H1 (cell line): ENCODE measurements around the gene HACD1. TPM values are rescaled to one million over a fixed set of nuclear protein-coding genes. Genes with fewer than 3 reads are reported as not detected.

Experiments
- CTCF ChIA-PET: fragments of 300-600 bp; sonication (Branson Sonifier 250); formaldehyde crosslinking; loops from one replicate; lab custom pipeline; 2021; ENCODE audit not compliant: partially characterized antibody; lab: Charles Lee
- POLR2A ChIA-PET: fragments of 300-600 bp; sonication (Branson Sonifier 250); formaldehyde crosslinking; loops from one replicate; lab custom pipeline; 2021; ENCODE audit warnings: inconsistent platforms; ENCODE audit not compliant: partially characterized antibody; lab: Charles Lee
- DNase-seq, 2 experiments: peaks; one replicate each; pipeline versions ENCODE4 v3.0.0 to v3.0.0-alpha.2; 2010 to 2022; ENCODE audit warnings: low spot score in 2 of 2, low read depth in 1 of 2, mixed read lengths in 1 of 2
- FAIRE-seq: peaks from 2 replicates; lab custom pipeline; 2011; peaks lifted over from hg19 to GRCh38; lab: Jason Lieb, UNC
- H2AFZ ChIP-seq: 2 replicates; pipeline ENCODE4 v1.8.1; 2012; ENCODE audit warnings: low read length, inconsistent platforms
- H2AK5ac ChIP-seq: 2 replicates; pipeline ENCODE4 v1.6.1; 2013; ENCODE audit warnings: low read depth, low read length
- H2BK120ac ChIP-seq: replicated peaks from 2 replicates; pipeline ENCODE3; 2013; ENCODE audit warnings: low read depth, low read length, inconsistent platforms
- H2BK12ac ChIP-seq: 2 replicates; pipeline ENCODE4 v1.6.1; 2013; ENCODE audit warnings: low read depth, low read length
- H2BK15ac ChIP-seq: 2 replicates; pipeline ENCODE4 v1.6.1; 2013; ENCODE audit warnings: low read length
- H2BK20ac ChIP-seq: 2 replicates; pipeline ENCODE4 v1.6.1; 2013; ENCODE audit warnings: low read length
- H2BK5ac ChIP-seq: 2 replicates; pipeline ENCODE4 v1.6.1; 2013; ENCODE audit warnings: low read depth, low read length
- H3K14ac ChIP-seq: 2 replicates; pipeline ENCODE4 v1.6.1; 2013; ENCODE audit warnings: inconsistent platforms; ENCODE audit not compliant: insufficient read length
- H3K18ac ChIP-seq: 2 replicates; pipeline ENCODE4 v1.6.1; 2013; ENCODE audit warnings: low read length; ENCODE audit errors: extremely low read depth
- H3K23ac ChIP-seq: 2 replicates; pipeline ENCODE4 v1.6.1; 2013; ENCODE audit warnings: inconsistent platforms; ENCODE audit not compliant: insufficient read length
- H3K23me2 ChIP-seq: 2 replicates; pipeline ENCODE4 v1.6.1; 2013; ENCODE audit warnings: low read depth, low read length
- H3K27ac ChIP-seq: 2 replicates; pipeline ENCODE4 v1.6.1; 2011; ENCODE audit warnings: low read depth, low read length, inconsistent platforms
- H3K27me3 ChIP-seq, 4 experiments: replicated peaks in 1 of 4; 1 replicate in 1 of 4; 2 replicates in 3 of 4; pipeline versions ENCODE4 v1.6.1 to v1.8.1; 2011 to 2013; ENCODE audit warnings: low read length in 3 of 4, mild to moderate bottlenecking in 3 of 4, inconsistent platforms in 2 of 4, mixed read lengths in 2 of 4, moderate library complexity in 1 of 4; ENCODE audit not compliant: control insufficient read depth in 3 of 4, insufficient read depth in 3 of 4; ENCODE audit errors: extremely low read depth in 1 of 4
- H3K36me3 ChIP-seq, 4 experiments: 2 replicates each; pipeline versions ENCODE4 v1.6.1 to v1.8.1; 2011 to 2013; ENCODE audit warnings: mild to moderate bottlenecking in 4 of 4, low read length in 3 of 4, moderate library complexity in 2 of 4, control low read depth in 1 of 4, inconsistent platforms in 1 of 4; ENCODE audit not compliant: insufficient read depth in 4 of 4, control insufficient read depth in 2 of 4
- H3K4ac ChIP-seq: replicated peaks from 2 replicates; pipeline ENCODE3; 2013; ENCODE audit warnings: low read length, low read depth, mixed read lengths, inconsistent platforms; ENCODE audit not compliant: insufficient read length
- H3K4me1 ChIP-seq, 4 experiments: replicated peaks in 1 of 4; 1 replicate in 1 of 4; 2 replicates in 3 of 4; pipeline versions ENCODE4 v1.6.1 to v1.8.1; 2011 to 2013; ENCODE audit warnings: low read length in 3 of 4, inconsistent platforms in 2 of 4, mixed read lengths in 1 of 4; ENCODE audit not compliant: insufficient read depth in 4 of 4, control insufficient read depth in 3 of 4
- H3K4me2 ChIP-seq, 2 experiments: 2 replicates each; pipeline versions ENCODE4 v1.6.1 to v1.8.1; 2011 to 2013; ENCODE audit warnings: low read depth in 2 of 2, low read length in 2 of 2, control low read depth in 1 of 2, inconsistent platforms in 1 of 2, mild to moderate bottlenecking in 1 of 2; ENCODE audit not compliant: insufficient read depth in 1 of 2
- H3K4me3 ChIP-seq, 4 experiments: fragments of 200-600, 300-600 bp in 1 of 4; sonication (generic), shearing (Covaris generic), sonication (Bioruptor Twin) in 1 of 4; 2 replicates each; pipeline versions ENCODE4 v1.5.1 to v1.8.1; 2011 to 2016; ENCODE audit warnings: low read length in 4 of 4, low read depth in 3 of 4, control low read depth in 2 of 4, inconsistent platforms in 2 of 4, mild to moderate bottlenecking in 2 of 4, mixed read lengths in 1 of 4, moderate library complexity in 1 of 4; ENCODE audit not compliant: insufficient read depth in 2 of 4; ENCODE audit errors: extremely low read depth in 1 of 4
- H3K56ac ChIP-seq: replicated peaks from 2 replicates; pipeline ENCODE3; 2013; ENCODE audit warnings: low read depth, mild to moderate bottlenecking, mixed read lengths, low read length, inconsistent platforms; ENCODE audit not compliant: insufficient read length
- H3K79me1 ChIP-seq: 2 replicates; pipeline ENCODE4 v1.6.1; 2013; ENCODE audit warnings: low read depth, low read length, control low read depth
- H3K79me2 ChIP-seq, 2 experiments: 2 replicates each; pipeline versions ENCODE4 v1.6.1 to v1.8.1; 2012 to 2013; ENCODE audit warnings: low read length in 2 of 2, mild to moderate bottlenecking in 2 of 2, inconsistent platforms in 1 of 2; ENCODE audit not compliant: insufficient read depth in 2 of 2, control insufficient read depth in 1 of 2
- H3K9ac ChIP-seq, 4 experiments: replicated peaks in 1 of 4; 1 replicate in 1 of 4; 2 replicates in 3 of 4; pipeline versions ENCODE4 v1.6.1 to v1.8.1; 2011 to 2013; ENCODE audit warnings: low read depth in 3 of 4, low read length in 3 of 4, control low read depth in 2 of 4, mild to moderate bottlenecking in 2 of 4, moderate library complexity in 2 of 4, inconsistent platforms in 1 of 4; ENCODE audit errors: extremely low read depth in 1 of 4
- H3K9me3 ChIP-seq, 2 experiments: 2 replicates each; pipeline versions ENCODE4 v1.6.1 to v1.8.1; 2012 to 2013; ENCODE audit warnings: mild to moderate bottlenecking in 2 of 2, moderate library complexity in 2 of 2, control low read depth in 1 of 2, inconsistent platforms in 1 of 2, low read depth in 1 of 2, low read length in 1 of 2, mixed read lengths in 1 of 2; ENCODE audit not compliant: insufficient read depth in 2 of 2
- H4K20me1 ChIP-seq, 2 experiments: replicated peaks in 1 of 2; 2 replicates each; pipeline versions ENCODE3 to v1.8.1; 2011 to 2013; ENCODE audit warnings: inconsistent platforms in 2 of 2, low read length in 2 of 2, mild to moderate bottlenecking in 1 of 2; ENCODE audit not compliant: insufficient read depth in 2 of 2, control insufficient read depth in 1 of 2
- H4K5ac ChIP-seq: 2 replicates; pipeline ENCODE4 v1.6.1; 2013; ENCODE audit warnings: low read length, low read depth, mixed read lengths, inconsistent platforms; ENCODE audit not compliant: insufficient read length
- H4K8ac ChIP-seq: 2 replicates; pipeline ENCODE4 v1.8.0; 2013; ENCODE audit warnings: mild to moderate bottlenecking, moderate library complexity, low read length, inconsistent platforms; ENCODE audit not compliant: insufficient read depth; ENCODE audit errors: extremely low read depth
- H4K91ac ChIP-seq: replicated peaks from 2 replicates; pipeline ENCODE3; 2013; ENCODE audit warnings: low read length, mixed read lengths, inconsistent platforms; ENCODE audit not compliant: insufficient read length
- WGBS, 2 experiments: shearing (Covaris generic) in 1 of 2; methylation state at CpG; one replicate each; pipeline versions ENCODE4 v1.1.6 to v1.1.7; 2013 to 2015; ENCODE audit warnings: low lambda C conversion rate in 2 of 2, mixed read lengths in 2 of 2, inconsistent platforms in 1 of 2, low coverage in 1 of 2, missing lambda C conversion rate in 1 of 2; ENCODE audit not compliant: insufficient replicate concordance in 2 of 2, insufficient coverage in 1 of 2, insufficient read length in 1 of 2; ENCODE audit errors: extremely low coverage in 1 of 2, missing lambda C conversion rate in 1 of 2; 5-methylcytosine and 5-hydroxymethylcytosine counted together
- polyA plus RNA-seq, 7 experiments: library from polyadenylated mRNA; depleted of rRNA in 3 of 7; stranded (reverse) in 5 of 7; unstranded in 2 of 7; fragments of >200 nt in 5 of 7; fragments of 200-250 nt in 2 of 7; gene quantifications; 1 replicate in 5 of 7; 2 replicates in 1 of 7; 4 replicates in 1 of 7; pipeline versions ENCODE4 v1.2.1 to v1.2.3, GENCODE V29; 2011 to 2013; ENCODE audit warnings: missing spikeins in 2 of 7, mixed read lengths in 2 of 7
- total RNA-seq: library from RNA; stranded (reverse); fragmentation: NEBNext Ultra II Directional; extraction: Animal tissue kit (Norgen Biotek cat#: 25700); gene quantifications from 2 replicates; pipeline ENCODE4 v1.2.1, GENCODE V29; 2021

Gene HACD1
- total and polyA plus RNA-seq, 2 of the 8 experiments (the other 6 are each of a cell fraction or from before 2014, with no cell fraction given): 18.7 to 30.8 TPM

GRCh38 chr10:17544465-17544864 is 72.7 kb downstream of the HACD1 start:
- H2BK20ac ChIP-seq: no peak overlapping the region
- no peak for DNase-seq
- H4K5ac ChIP-seq: no peak overlapping the region
- CTCF ChIA-PET: interaction anchor here (1.0 kb wide), 1 partner anchor 20 kb away, joined by 3 read pairs; no protein-coding TSS in a partner anchor
- no peaks in the 10 kb centered on the region for H4K20me1 ChIP-seq
- no peak overlapping the region for H3K27ac ChIP-seq
- no peaks in the 10 kb centered on the region for H3K79me1 ChIP-seq
- H3K36me3 ChIP-seq: no peaks in the 10 kb centered on the region
- FAIRE-seq: no peak
- no peak overlapping the region for H3K4ac ChIP-seq
- no peaks in the 10 kb centered on the region for H3K4me1 ChIP-seq
- H3K18ac ChIP-seq: no peak overlapping the region
- 89% methylated on average over 9 of the region's 9 CpGs; no CpG with 5 or more reads in 1 of the 2 experiments for WGBS, 2 experiments
- no peak overlapping the region for H3K9ac ChIP-seq
- no peak overlapping the region for H3K23ac ChIP-seq
- H2BK5ac ChIP-seq: no peak overlapping the region
- no peak overlapping the region for H2BK15ac ChIP-seq
- no peak overlapping the region for H2BK12ac ChIP-seq
- no peak overlapping the region for H4K8ac ChIP-seq
- H3K14ac ChIP-seq: no peak overlapping the region
- H3K4me2 ChIP-seq: no peak overlapping the region
- no peaks in the 10 kb centered on the region for H3K23me2 ChIP-seq
- no peak overlapping the region for H2BK120ac ChIP-seq
- no peak overlapping the region for H2AK5ac ChIP-seq
- H3K56ac ChIP-seq: no peak overlapping the region
- peaks cover 0 to 4% of the 10 kb centered on the region in 2 experiments; a peak in 1 of 4 replicates for H3K9me3 ChIP-seq
- H2AFZ ChIP-seq: no peak overlapping the region
- no peaks in the 10 kb centered on the region; a peak in 1 of 4 replicates for H3K79me2 ChIP-seq
- no peak overlapping the region for H3K4me3 ChIP-seq
- H4K91ac ChIP-seq: no peak overlapping the region
- POLR2A ChIA-PET: no interaction called here
- no peaks in the 10 kb centered on the region for H3K27me3 ChIP-seq
